ENCODE results near the gene PDSS2.
A peak's percentile ranks its signal among the peaks of the same experiment; 100 is the strongest.
"Not testable (repeated sequence)": the region's sequence is repeated elsewhere in the genome, so short reads cannot be mapped to it uniquely, and the experiment has no call there.

The PDSS2 gene

DNA sequence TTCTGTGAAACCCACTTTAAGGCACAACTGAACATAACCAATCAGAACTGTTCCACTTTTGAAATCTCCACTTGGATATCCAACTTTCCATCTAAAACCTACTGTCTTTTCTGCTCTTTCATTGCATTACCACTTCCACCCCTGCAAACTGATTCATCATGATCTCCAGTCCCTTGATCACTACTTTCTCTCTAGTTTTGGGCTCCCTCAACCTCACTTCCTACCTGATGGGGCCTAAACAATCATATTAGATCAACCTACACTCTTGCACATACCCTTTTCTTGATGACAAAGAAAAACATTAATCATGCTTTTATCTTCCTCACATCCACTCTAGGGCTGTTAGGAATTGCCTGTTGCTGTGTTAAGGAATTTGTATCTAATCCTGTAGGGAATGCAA, 137.6 kb downstream of the PDSS2 start:
- no peak for DNase-seq (ENCODE audit: low spot score)

DNA sequence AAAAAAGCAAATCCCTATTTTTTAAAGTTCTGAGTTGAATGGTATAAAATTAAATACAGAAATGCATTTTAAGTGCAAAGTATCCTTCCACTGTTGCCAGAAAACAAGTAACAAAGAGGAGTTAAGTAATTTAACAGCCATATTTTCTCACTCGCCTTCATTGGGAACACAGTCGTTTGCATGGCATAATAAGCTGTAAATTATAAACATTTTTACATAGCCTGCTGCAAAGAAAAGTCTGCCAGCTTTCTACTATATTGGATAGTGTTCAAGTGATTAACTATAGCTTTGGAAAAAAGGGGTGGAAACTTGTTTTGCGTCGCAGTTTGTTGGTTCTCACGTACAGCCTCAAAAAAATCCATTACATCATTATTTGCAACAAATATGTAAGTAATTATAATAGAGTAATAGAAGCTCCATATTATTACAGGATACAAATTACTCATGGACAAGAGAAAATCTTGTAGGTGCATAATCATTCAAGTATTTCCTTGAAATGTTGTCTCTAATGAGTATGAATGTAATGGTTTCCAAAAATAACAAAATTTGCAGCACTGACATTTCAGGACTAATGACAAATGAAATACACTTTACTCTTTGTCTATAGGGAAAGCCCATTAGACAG, 139.3 kb downstream of the PDSS2 start:
- DNase-seq (ENCODE audit: low spot score) = no peak

DNA sequence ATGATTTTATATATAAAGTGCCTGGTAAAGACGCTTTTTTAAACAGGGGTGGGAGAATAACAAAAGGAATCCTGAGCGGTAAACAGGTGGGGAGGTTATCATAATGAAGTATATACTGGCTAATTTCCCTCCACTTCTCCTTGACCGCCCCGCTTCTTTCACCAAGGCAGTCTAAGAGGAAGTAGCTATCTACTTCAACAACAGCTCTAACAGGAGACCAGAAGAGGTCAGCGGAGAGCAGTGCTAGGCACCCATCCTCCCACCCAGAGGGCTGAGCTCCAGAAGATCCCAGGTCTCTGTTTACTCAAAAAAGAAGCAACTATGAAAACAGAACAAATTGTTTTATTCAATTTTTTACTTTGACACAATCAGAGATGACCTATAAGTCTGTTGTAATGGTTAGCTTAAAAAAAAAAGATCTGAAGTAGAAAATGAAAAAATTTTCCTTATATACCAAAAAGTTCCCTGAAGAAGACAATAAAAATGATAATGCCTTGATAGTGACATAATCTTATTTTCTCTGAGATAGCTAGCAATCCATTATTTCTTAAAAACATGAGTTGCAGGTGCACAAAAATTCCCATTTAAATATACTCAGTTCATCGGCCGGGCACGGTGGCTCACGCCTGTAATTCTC, 141.1 kb downstream of the PDSS2 start:
- peak; percentile 50 for DNase-seq (ENCODE audit: low spot score)

DNA sequence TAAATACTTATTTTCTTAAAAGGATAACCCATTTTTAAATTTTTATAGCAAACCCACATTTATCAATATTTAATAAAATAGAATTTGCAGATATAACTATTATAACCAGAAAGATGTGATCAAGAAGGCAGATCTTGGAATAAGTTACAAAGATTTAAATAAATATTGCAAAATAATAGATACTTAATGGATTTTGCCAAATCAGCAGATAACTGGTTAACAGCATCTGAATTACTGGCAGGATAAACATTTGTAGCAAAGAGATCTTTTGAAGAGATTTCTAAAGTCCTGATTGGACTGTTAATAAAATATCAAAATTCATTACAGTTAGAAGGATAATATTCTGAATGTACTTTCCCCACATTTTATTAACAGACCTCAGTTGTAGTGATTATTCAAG, 144.2 kb downstream of the PDSS2 start:
- no peak for DNase-seq (ENCODE audit: low spot score)

DNA sequence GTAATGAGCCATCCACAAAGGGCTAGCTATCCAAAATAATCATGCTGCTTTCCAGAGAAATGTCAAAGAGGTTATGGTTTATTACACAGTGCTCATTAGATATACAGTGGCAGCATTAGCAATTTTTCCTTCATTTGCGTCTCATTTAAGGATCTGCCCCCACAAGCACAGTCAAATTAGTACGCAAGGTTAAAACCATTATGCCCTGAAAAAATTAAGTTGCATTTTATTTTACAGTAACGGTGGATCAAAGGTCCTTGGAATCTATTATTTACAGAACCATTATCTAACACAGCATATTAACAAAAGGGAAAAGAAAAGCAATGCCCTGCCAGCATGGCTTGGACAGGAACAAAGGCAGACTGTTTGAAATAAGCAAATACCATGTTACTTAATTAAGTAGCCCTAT, 144.8 kb downstream of the PDSS2 start:
- DNase-seq (ENCODE audit: low spot score) = no peak

DNA sequence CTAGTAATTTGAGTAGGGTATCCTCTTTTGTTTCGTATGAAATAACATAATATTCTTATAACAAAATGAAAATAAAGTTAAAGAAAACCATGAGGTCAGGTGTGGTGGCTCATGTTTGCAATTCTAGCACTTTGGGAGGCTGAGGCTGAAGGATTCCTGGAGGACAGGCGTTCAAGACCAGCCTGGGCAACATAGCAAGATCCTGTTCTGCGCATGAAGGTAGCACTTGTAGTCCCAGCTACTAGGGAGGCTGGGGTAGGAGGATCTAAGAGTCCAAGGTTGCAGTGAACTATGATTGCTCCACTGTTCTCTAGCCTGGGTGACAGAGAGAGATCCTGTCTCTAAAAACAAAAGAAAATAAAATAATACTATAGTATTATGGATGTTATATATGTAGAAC, 145.6 kb downstream of the PDSS2 start:
- DNase-seq (ENCODE audit: low spot score) = no peak

DNA sequence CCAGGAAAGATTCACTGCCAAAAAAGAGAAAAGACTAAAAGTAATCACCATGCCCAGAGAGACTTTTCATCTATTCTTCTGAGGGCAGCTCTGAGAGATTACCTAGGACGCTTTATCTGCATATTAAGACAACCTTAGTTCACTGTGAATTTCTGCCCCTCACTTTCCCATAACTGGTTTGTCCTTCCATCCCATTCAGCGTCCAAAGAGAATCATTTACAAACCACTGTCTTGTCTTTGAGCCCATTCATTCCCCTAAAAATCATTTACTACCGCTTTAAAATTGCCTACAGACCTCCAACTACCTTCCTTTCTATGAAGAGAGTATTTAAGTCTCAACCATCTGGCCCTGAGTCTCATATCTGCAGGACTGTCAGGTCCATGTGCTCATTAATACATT, 149.0 kb downstream of the PDSS2 start:
- no peak for DNase-seq (ENCODE audit: low spot score)

DNA sequence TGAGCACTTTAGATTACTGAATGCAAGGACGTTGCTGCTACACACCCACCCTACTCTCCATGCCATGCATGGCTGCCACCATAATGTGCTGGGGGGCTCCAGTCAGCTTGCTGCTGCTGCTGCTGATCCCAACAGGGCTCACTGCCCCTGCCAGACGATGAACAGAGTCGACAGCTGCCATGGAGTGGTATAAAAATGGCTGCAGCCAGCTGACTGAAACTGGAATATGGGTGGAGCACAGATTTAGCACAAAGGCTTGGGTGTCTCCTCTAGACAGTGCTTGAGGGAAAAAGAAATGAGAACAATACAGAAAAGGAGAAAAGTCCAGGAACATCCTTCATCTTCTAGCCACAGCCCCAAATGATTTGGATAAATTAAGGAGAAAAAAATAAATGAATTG, 150.7 kb downstream of the PDSS2 start:
- no peak for DNase-seq (ENCODE audit: low spot score)

DNA sequence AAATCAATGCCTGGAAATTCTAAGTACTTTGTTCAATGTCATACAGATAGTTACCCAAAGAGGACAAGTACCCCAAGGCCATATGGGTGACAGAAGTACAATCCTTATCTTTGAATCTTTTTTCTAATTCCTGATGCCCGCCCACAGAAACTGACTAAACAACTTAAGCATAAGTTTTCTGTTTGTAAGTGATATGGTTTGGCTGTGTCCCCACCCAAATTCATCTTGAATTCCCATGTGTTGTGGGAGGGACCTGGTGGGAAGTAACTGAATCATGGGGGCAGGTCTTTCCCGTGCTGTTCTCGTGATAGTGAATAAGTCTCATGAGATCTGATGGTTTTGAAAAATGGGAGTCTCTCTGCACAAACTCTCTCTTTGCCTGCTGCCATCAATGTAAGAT, 153.4 kb downstream of the PDSS2 start:
- not testable (repeated sequence) for DNase-seq (ENCODE audit: low spot score)

DNA sequence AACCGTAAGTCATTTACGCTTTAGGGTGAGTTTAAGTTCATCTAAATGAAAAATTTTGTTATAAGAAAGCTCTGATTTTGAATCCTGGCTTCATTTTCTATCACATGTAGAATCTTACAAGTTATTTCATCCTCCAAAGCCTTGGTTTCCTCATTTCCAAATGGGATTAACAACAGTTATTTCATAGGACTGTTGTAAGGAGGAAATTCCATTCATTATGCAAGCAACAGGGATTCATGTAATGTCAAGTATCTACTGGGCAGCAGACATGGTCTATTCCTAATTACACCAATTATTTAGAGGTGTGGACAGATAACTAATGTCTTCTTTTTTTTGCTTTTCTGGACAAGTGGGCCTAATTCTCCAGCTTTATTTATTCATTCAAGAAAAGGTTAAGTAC, 154.0 kb downstream of the PDSS2 start:
- DNase-seq (ENCODE audit: low spot score) = no peak

DNA sequence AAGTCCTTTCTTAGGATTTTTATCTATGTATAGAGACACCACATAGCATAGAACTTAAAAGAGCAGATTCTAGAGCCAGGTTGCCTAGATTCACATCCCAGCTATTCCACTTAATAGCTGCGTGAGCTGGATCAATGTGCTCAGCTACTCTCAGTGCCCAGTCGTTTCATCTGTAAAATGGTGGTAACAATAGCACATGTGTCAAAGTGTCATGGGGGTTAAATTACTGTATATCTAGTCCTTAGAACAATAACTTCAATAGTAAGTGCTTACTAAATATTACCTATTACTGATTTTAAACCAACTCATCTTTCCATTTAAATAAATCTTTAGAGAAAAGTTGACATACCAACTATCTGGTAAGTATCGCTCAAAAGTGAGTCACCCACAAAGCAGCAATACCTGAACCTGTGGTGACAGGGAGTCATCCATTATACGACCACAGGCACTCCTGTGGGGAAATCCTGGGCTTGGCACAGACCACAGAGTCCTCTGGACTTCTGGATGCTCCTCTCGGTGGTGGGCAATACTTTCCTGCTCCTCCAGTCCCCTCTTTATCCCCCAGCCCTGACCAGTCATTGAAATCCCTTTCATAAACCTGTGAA, 154.8 kb downstream of the PDSS2 start:
- peak; percentile 80 for DNase-seq (ENCODE audit: low spot score)

DNA sequence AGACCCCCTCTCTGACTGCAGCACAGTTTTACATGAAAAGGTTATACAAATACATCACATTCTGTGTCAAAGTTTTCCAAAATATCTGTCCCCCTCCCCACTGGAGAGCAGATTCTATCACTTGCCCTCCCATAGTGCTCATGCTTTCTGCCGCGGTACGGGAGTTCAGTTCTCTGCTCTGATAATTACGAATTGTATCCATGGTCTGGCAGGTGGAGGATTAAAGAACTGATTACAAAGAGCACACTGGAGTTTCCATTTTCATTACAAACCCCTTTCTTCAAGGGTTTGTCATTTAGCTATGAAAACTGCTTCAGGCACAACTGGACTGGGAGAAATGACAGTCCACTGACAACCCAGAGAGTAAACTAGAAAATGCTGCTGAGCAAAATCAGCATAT, 166.0 kb downstream of the PDSS2 start:
- DNase-seq (ENCODE audit: low spot score) = no peak

DNA sequence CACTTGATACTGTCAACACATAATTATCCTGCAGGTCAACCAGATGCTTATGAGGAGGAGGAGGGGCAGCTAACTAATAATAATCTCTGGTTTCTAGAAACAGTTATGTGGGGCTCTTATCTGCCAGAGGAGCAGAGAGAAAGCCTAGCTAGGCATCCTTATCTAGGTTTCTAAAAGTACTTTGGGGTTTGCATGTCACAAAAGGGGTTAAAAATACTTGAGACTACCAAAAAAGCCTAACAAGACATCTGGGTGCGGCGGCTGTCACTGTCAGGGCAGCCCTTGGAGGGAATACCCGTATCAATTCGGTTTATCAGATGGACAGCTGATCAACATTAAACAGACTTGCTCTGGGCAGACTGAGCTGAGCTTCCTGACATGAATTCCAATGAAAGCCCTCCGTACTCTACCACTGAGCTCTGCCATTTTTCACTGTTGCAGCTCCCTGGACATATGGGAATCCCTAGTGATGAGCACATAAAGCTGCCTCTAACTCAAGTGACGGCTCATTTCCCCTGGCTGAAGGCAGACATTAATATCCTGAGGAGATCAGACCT, 166.6 kb downstream of the PDSS2 start:
- DNase-seq (ENCODE audit: low spot score) = no peak

DNA sequence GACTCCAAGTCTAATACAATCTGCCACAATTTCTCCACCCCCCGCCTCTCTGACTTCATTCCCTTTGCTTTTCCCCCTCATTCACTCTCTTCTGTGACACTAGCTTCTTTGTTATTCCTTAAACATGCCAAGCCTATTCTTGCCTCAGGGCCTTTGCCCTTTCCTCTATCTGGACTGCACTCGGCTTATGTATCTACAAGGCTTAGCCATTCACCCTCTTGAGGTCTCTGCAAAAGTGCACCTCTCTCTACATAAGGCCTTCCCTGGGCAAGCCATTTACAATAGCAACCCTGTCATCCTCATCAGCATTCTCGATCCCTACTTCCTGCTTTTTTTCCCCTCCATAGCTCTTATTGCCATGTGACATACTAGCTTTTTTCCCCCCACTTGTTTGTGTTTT, 168.9 kb downstream of the PDSS2 start:
- DNase-seq (ENCODE audit: low spot score) = no peak

DNA sequence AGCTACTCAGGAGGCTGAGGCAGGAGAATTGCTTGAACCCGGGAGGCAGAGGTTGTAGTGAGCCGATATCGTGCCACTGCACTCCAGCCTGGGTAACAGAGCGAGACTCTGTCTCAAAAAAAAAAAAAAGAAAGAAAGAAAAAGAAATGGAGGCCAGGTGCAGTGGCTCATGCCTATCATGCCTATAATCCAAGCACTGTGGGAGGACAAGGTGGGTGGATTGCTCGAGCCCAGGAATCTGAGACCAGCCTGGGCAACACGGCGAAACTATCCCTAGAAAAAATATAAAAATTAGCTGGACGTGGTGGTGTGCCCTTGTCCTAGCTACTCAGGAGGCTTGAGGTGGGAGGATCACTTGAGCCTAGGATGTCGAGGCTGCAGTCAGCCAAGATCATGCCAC, 170.1 kb downstream of the PDSS2 start:
- DNase-seq (ENCODE audit: low spot score) = not testable (repeated sequence)

DNA sequence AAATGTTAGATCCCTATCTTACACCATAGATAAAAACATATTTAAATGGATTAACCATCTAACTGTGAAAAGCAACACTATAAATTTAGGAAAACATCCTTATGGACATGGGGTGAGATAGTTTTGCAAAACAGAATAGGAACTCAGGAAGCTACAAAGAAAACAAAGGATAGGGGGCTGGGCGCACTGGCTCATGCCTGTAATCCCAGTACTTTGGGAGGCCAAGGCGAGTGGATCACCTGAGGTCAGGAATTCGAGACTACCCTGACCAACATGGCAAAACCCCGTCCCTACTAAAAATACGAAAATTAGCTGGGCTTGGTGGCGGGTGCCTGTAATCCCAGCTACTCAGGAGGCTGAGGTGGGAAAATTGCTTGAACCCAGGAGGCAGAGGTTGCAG, 173.7 kb downstream of the PDSS2 start:
- DNase-seq (ENCODE audit: low spot score) = not testable (repeated sequence)

DNA sequence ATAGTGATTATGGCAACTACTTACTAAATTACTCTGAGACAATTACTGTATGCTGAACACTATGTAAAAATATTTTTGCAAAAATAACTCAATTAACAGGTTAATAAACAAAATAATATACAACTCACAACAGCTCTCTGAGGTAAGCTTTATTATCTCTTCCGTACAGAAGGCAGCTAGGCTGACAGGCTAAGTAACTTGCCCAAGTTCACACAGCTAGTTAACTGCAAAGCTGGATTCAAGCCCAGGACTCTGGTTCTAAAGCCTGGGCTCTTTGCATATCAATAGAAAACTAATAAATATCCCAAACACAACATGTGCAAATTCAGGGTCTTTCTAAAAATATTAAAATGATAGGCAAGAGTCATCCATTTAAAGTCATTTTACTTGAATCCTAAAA, 174.6 kb downstream of the PDSS2 start:
- no peak for DNase-seq (ENCODE audit: low spot score)

DNA sequence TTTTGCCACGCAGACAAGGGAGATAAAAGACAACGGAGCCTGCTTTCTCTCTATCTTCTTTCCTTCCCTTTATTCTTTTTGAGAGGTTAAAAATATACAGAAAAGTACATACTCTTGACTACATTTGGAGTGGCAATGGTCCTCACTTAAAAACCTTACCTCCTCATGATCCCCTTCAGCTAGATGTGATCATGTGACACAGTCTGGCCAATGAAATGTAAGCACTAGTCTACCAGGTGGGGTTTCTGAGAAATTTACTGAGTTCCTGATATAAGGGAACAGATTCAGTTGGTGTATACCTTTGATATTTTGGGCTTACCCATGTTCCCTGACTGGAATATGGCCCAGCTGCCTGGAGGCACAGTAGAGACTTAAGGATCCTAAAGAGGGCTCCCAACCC, 178.6 kb downstream of the PDSS2 start:
- no peak for DNase-seq (ENCODE audit: low spot score)

DNA sequence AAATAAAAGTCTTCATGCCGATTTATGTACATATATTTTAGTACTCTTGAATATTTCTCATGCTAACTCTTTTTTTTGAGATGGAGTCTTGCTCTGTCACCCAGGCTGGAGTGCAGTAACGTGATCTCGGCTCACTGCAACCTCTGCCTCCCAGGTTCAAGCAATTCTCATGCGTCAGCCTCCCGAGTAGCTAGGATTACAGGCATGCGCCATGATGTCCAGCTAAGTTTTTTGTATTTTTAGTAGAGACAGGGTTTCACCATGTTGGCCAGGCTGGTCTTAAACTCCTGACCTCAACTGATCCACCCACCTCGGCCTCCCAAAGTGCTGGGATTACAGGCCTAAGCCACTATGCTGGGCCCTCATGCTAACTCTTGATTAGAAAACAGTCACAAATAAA, 179.4 kb downstream of the PDSS2 start:
- DNase-seq (ENCODE audit: low spot score) = not testable (repeated sequence)

DNA sequence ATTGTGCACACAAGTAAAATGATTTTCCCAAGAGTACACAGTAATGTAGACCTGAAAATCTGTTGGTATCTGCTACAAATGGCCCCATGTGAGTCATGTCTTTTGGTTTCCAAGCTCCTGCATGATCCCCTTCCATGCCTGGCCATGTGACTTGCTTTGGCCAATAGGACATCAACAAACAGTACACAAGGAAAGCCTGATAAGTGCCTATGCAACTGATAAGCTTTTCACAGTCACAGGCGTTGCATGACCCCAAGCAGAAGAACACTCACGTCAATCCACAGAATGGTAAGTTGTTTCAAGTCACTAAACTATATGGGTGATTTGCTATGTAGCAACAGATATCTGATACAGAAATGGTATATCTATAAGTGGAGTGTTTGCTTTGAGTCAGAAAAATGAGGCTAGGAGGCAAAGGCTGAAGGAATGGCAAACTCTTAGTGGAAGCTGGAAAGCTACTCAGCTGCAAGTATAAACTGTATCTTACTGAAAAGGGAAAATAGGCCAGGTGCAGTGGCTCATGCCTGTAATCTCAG, 184.0 kb downstream of the PDSS2 start:
- no peak for DNase-seq (ENCODE audit: low spot score)

DNA sequence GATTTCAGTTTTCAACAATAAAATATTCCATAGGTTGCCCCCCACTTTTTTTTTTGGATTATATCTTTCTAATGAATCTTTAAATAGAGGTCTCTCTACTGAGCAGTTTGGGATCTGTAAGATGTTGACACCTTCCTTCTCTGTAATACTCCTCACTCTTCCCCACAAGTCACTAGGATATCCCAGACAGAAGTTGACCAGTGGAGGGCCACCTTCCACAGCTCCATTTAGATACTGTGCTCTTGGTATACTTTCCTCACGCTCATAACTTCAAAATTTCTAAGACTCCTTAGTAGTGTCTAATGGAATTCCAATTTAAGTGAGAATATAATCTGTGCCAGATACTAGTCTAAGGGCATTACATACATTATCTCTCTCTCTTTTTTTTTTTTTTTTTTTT, 185.1 kb downstream of the PDSS2 start:
- no peak for DNase-seq (ENCODE audit: low spot score)

DNA sequence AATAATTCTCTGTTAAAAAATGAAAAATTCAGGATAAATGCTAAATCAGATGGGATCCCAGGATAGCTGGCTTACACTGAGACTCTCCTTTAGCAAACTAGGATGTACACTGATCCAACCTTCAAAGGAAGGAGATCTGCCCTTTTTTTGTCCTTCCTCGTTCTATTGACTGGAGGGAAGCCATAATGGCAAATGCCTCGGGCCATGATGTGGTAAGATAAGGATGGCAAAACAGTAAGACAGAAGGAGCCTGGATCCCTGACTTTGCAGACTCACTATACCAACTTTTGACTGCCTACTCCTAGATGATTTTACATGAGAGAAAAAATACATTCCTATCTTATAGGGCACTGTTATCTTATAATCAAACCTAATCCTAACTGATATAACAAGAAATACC, 187.1 kb downstream of the PDSS2 start:
- no peak for DNase-seq (ENCODE audit: low spot score)

DNA sequence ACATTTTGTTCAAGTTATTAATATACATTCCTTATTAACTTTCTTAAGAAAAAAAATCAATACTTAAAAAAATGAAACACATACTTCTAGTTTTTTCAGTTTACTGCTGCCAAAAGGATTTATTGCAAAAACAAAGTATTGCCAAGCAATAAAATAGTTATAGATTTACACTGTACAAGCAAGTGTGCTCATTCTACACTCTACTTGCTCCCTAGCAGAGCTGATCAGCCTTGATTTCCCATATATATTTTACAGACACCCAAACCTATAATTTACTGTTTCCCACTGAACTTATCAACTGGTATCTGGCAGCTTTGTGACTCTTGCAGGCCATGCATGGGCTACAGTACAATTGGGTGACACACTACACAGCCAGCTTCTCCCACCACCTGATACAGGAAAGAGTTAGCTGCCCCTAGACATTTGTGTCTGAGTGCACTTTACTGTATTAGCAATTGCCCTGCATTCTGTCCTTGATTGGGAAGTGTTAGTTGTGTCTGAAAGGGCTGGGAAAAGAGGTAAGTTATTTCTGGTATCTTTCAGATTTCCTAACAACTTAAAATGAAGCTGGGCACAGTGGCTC, 188.1 kb downstream of the PDSS2 start:
- no peak for DNase-seq (ENCODE audit: low spot score)
